ENCODE data around the gene TMEM170B.

TMEM170B gene

DNA sequence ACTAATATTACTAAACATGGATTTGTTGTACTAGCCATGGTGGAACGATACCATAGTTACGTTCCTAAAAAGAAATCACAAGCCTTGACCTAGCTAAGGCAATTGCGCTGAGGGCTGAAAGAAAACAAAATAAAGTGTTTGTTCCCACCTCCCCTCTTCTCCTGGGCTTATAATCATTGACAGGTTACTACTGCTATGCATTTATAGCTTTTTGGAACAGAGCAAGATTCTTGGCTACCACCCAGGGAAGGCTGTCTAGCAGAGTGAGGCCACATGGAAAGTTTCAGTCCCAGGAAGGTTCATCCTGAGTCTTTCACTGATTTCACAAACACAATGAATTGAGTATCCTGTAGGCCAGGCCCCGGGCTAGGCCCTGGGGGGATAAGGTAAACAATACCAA is 84.6 kb downstream of the TMEM170B start:
- no peak for DNase-seq

DNA sequence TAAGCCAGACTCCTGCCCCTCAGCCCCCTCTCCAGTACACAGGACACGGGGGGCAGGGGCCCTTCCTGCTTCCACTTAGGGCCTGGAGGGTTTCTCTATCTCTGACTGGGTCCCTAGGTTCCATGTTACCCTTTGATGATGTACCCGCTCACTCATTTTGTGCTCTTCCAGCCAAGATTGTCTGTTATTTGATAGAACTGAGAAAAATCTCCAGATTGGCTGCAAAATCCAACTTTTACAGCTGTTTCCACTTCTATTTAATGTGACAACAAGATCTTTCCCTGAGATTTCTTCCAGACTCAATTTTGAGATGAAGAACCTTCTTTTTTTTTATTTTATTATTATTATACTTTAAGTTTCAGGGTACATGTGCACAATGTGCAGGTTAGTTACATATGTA is 85.7 kb downstream of the TMEM170B start:
- no peak for DNase-seq

DNA sequence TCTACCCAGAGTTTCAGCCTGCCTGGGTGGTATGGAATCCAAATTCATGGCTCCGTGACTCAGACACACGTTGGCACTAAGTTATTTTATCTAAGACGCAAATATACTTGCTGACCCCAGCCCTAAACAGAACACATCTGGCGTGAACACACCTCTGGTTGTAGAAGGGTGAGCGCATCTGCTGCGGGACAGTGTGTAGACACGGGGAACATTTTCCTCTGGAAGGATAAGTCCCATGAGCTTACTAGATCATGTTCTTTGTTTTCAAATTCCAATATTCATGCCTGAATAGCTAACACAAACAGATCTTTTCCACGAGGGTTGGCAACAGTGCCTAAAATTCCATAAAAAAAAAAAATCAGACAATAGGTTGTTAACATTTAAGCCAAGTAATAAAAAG is 87.8 kb downstream of the TMEM170B start:
- DNase-seq = no peak

DNA sequence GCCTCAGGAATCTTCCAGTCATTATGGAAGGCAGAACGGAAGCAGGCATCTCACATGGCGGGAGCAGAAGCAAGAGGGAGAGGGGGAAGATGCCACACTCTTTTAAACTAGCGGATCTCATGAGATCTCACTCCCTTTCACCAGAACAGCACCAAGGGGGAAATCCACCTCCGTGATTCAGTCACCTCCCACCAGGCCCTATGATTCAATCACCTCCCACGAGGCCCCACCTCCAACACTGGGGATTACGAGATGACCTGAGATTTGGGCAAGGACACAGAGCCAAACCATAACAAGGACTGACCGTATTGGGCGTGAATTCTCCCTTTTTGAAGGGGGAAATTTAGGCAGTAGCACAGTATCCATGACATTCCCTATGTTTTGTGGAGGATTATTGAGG is 88.8 kb downstream of the TMEM170B start:
- no peak for DNase-seq

DNA sequence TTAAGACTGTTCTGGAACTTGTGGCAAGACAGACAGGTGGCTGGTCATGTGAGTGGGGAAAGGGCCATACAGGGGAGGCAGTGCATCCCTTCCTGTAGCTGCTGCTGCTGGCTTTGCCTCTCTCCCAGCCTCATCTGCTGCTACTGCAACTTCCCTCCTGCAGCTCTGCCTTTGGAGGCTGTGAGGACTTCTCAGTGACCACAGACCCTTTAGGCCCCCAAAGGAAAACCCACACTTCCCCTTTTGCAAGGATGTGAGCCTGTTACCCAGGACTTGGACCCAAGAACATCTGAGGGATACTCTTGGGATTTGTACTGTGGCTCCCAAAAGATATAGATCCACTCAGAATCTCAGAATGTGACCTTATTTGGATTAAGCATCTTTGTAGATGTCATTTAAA is 91.0 kb downstream of the TMEM170B start:
- DNase-seq = no peak

DNA sequence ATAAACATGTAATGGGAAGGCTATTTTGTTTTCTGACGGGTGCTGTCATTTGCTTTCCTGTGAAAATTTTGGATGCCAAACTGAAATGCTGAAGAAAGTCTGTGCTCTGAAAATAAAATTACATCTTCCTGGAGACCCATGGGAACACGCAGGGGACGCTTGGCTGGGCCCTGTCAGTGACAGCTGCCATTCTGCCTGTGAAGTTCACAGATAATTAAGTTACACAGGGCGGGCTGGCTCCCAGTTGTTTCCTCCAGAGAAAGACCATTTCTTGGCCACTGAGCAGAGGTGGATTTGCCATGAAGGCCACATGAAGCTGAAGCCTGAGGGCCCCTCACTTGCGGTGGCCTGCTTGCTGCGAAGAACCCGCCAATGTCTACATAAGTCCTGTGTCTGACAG is 93.5 kb downstream of the TMEM170B start:
- DNase-seq = no peak

DNA sequence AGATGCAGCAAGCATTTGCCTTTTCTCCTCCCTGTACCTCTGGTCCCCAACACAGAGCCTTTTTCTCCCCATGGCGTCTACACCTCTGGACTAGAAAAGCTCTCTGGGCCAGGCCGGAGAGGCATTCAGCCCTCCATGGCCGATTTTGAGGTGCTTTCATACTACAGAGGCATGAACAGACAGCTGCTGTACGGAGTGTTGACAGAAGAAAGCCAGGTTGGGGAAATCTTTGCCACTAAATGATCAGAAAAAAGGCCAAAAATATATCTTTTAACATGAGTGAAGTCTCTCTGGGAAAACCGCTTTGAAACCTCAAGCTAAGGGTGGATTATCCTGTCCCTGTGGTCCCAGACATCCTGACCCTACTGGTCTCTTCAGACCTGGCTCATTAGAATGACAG is 94.0 kb downstream of the TMEM170B start:
- no peak for DNase-seq

DNA sequence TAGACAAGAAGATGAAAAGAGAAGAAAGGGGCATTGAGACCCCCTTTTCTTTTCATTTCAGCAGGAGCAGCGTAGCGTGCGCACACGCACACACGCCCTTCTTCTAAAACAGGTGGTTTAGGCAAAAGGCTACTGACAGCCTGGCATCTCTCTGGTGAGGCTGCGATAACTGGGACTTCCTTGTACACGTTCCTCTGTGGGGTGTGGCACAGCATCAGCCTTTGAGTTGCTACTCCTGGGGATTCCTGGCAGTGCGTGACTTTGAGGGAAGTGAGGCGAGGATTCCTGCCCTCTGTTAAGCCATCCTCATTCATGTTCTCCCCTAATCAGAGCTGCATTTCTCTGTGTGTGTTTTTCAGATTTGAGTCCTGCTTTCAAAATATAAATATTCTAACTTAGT is 94.7 kb downstream of the TMEM170B start:
- no peak for DNase-seq

DNA sequence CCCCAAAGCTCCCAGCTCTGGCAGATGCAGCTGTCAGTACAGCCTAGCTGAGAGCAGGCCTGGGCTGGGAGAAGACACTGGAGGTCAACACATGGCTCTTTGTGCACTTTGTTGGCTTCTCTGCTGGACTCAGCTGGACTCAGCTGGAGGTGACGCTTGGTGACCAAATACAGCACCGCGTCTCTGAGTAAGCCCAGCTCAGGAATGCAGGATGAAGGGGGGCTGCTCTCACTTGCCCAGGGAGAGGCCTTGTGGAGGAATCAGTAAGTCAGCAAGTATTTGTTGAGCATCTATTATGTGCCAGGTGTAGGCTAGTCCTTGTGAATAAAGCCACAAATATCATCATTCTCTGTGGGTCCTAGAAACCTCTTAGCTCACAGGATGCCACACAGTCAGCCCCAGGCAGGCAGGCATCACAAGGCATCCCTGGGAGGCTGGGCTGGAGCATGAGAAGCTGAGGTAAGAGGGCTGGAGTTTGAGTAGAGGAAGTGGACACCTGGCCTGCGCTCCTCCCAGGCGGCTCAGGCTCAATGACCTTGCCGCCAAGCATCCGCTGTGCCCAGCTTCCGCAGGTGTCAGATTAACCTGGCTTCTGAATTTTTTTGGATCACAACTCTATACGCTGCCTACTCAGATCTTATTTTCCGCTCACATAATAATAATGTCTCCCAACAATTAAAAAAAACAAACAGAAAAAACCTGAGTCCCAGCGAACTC is 95.4 kb downstream of the TMEM170B start:
- DNase-seq = no peak
